RPMI7951 (cell line): ENCODE measurements around the gene HMCN2. TPM values are rescaled to one million over a fixed set of nuclear protein-coding genes. Genes with fewer than 3 reads are reported as not detected.
A peak's percentile ranks its signal among the peaks of the same experiment; 100 is the strongest.
"Not testable (repeated sequence)": the region's sequence is repeated elsewhere in the genome, so short reads cannot be mapped to it uniquely, and the experiment has no call there.

Experiments
- DNase-seq: peaks from one replicate; pipeline ENCODE4 v3.0.0-alpha.2; 2012; ENCODE audit warnings: low read depth
- total RNA-seq: library from RNA; depleted of rRNA; stranded (reverse); fragments of >200 nt; shearing (Covaris generic); gene quantifications from 2 replicates; pipeline ENCODE4 v1.2.3, GENCODE V29; 2014

The HMCN2 gene
- total RNA-seq, 1 experiment from 2014 or later, result under 0.01 TPM

GRCh38 chr9:130264414-130265350 lies 878 bp upstream of the HMCN2 start:
- no peak for DNase-seq

GRCh38 chr9:130266236-130267098 lies 907 bp downstream of the HMCN2 start:
- DNase-seq, result no peak

GRCh38 chr9:130267930-130268329 lies 2.4 kb downstream of the HMCN2 start:
- no peak for DNase-seq

GRCh38 chr9:130268521-130269211 lies 3.1 kb downstream of the HMCN2 start:
- DNase-seq, result no peak

- no peak for DNase-seq
Observed at GRCh38 chr9:130271473-130271872, 5.9 kb downstream of the HMCN2 start.

- no peak for DNase-seq
Observed at GRCh38 chr9:130275156-130275555, 9.6 kb downstream of the HMCN2 start.

- DNase-seq, result peak; percentile 80
Observed at GRCh38 chr9:130276121-130276520, 10.6 kb downstream of the HMCN2 start.

- DNase-seq, result no peak
Observed at GRCh38 chr9:130276955-130277354, 11.4 kb downstream of the HMCN2 start.

GRCh38 chr9:130277525-130277924 lies 12.0 kb downstream of the HMCN2 start:
- DNase-seq, result not testable (repeated sequence)

GRCh38 chr9:130283539-130284248 lies 18.1 kb downstream of the HMCN2 start:
- DNase-seq, result no peak

- DNase-seq, result no peak
Observed at GRCh38 chr9:130284249-130284625, 18.7 kb downstream of the HMCN2 start.

- DNase-seq, result no peak
Observed at GRCh38 chr9:130284690-130285089, 19.1 kb downstream of the HMCN2 start.

GRCh38 chr9:130285271-130285670 lies 19.7 kb downstream of the HMCN2 start:
- DNase-seq, result no peak

- no peak for DNase-seq
Observed at GRCh38 chr9:130286072-130286770, 20.7 kb downstream of the HMCN2 start.

- no peak for DNase-seq
Observed at GRCh38 chr9:130286781-130287428, 21.3 kb downstream of the HMCN2 start.

- DNase-seq, result no peak
Observed at GRCh38 chr9:130287736-130288135, 22.2 kb downstream of the HMCN2 start.

GRCh38 chr9:130288393-130288792 lies 22.8 kb downstream of the HMCN2 start:
- no peak for DNase-seq

- no peak for DNase-seq
Observed at GRCh38 chr9:130288926-130289690, 23.5 kb downstream of the HMCN2 start.

- DNase-seq, result no peak
Observed at GRCh38 chr9:130289711-130290241, 24.2 kb downstream of the HMCN2 start.
